Measurements from ENCODE around the gene RAP1A.

DNA sequence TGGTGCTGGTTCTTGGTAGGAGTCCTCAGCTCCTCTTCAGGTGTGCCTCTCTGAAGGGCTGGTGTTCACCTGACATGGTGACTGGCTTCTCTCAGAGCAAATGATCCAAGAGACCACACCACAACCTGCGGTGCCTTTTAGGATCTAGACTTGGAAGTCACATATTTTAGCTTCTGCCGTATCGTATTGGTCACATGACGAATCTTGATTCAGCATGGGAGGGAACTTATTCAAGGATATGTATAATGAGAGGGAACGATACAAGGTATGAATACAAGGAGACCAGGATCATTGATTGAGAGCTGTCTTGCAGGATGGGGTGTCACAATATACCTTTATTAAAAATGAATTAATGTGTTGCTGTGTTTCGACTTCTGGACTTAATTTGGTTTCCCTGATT, 58.0 kb downstream of the RAP1A start:
- TF ChIP-seq, protein P1, sequence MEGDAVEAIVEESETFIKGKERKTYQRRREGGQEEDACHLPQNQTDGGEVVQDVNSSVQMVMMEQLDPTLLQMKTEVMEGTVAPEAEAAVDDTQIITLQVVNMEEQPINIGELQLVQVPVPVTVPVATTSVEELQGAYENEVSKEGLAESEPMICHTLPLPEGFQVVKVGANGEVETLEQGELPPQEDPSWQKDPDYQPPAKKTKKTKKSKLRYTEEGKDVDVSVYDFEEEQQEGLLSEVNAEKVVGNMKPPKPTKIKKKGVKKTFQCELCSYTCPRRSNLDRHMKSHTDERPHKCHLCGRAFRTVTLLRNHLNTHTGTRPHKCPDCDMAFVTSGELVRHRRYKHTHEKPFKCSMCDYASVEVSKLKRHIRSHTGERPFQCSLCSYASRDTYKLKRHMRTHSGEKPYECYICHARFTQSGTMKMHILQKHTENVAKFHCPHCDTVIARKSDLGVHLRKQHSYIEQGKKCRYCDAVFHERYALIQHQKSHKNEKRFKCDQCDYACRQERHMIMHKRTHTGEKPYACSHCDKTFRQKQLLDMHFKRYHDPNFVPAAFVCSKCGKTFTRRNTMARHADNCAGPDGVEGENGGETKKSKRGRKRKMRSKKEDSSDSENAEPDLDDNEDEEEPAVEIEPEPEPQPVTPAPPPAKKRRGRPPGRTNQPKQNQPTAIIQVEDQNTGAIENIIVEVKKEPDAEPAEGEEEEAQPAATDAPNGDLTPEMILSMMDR (IDR thresholded peaks at IDR 0.05) = no peak
- TF ChIP-seq AFF4 (CRISPR knock-in tag; IDR thresholded peaks at IDR 0.05; ENCODE audit: borderline replicate concordance) (no peak), PRRX2 (CRISPR knock-in tag; IDR thresholded peaks at IDR 0.05) (no peak), JUN (CRISPR knock-in tag; IDR thresholded peaks at IDR 0.05) (no peak)
- TF ChIP-seq, protein P2, sequence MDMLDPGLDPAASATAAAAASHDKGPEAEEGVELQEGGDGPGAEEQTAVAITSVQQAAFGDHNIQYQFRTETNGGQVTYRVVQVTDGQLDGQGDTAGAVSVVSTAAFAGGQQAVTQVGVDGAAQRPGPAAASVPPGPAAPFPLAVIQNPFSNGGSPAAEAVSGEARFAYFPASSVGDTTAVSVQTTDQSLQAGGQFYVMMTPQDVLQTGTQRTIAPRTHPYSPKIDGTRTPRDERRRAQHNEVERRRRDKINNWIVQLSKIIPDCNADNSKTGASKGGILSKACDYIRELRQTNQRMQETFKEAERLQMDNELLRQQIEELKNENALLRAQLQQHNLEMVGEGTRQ (CRISPR knock-in tag; IDR thresholded peaks at IDR 0.05) = no peak
- TF ChIP-seq, protein P3, sequence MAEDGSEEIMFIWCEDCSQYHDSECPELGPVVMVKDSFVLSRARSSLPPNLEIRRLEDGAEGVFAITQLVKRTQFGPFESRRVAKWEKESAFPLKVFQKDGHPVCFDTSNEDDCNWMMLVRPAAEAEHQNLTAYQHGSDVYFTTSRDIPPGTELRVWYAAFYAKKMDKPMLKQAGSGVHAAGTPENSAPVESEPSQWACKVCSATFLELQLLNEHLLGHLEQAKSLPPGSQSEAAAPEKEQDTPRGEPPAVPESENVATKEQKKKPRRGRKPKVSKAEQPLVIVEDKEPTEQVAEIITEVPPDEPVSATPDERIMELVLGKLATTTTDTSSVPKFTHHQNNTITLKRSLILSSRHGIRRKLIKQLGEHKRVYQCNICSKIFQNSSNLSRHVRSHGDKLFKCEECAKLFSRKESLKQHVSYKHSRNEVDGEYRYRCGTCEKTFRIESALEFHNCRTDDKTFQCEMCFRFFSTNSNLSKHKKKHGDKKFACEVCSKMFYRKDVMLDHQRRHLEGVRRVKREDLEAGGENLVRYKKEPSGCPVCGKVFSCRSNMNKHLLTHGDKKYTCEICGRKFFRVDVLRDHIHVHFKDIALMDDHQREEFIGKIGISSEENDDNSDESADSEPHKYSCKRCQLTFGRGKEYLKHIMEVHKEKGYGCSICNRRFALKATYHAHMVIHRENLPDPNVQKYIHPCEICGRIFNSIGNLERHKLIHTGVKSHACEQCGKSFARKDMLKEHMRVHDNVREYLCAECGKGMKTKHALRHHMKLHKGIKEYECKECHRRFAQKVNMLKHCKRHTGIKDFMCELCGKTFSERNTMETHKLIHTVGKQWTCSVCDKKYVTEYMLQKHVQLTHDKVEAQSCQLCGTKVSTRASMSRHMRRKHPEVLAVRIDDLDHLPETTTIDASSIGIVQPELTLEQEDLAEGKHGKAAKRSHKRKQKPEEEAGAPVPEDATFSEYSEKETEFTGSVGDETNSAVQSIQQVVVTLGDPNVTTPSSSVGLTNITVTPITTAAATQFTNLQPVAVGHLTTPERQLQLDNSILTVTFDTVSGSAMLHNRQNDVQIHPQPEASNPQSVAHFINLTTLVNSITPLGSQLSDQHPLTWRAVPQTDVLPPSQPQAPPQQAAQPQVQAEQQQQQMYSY (CRISPR knock-in tag; IDR thresholded peaks at IDR 0.05) = no peak
